ENCODE data around the gene NDRG2.

DNA sequence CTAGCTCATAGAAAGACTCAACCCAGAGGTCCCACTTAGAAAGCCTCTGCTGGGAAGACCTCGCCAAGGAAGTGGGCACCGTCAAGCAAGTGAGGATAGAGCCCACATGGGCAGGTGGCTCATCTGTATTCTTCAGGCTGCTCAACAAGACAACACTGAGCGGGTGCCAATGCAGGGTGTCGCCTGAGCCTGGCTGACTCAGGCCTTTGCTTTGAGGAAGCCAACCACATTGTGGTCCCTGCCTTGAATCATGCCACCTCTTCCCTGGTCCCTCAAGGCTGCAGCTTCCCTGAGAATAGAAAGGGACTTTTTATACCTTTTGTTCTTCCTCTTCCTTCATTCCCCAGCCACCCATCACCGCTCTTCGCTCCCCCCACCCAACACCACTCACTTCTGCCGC lies 11.9 kb upstream of the NDRG2 start:
- TF ChIP-seq POLR2A (IDR thresholded peaks at IDR 0.05; ENCODE audit: extremely low read depth, insufficient read length) (no peak), MYC (IDR thresholded peaks at IDR 0.05; ENCODE audit: low read depth, low read length) (no peak)
- TF ChIP-seq, protein P1, sequence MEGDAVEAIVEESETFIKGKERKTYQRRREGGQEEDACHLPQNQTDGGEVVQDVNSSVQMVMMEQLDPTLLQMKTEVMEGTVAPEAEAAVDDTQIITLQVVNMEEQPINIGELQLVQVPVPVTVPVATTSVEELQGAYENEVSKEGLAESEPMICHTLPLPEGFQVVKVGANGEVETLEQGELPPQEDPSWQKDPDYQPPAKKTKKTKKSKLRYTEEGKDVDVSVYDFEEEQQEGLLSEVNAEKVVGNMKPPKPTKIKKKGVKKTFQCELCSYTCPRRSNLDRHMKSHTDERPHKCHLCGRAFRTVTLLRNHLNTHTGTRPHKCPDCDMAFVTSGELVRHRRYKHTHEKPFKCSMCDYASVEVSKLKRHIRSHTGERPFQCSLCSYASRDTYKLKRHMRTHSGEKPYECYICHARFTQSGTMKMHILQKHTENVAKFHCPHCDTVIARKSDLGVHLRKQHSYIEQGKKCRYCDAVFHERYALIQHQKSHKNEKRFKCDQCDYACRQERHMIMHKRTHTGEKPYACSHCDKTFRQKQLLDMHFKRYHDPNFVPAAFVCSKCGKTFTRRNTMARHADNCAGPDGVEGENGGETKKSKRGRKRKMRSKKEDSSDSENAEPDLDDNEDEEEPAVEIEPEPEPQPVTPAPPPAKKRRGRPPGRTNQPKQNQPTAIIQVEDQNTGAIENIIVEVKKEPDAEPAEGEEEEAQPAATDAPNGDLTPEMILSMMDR (IDR thresholded peaks at IDR 0.05; ENCODE audit: low read depth, low read length): no peak
- TF ChIP-seq, protein P2, sequence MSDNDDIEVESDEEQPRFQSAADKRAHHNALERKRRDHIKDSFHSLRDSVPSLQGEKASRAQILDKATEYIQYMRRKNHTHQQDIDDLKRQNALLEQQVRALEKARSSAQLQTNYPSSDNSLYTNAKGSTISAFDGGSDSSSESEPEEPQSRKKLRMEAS (IDR thresholded peaks at IDR 0.05; ENCODE audit: low read depth, low read length): no peak
